DND-41 (cell line): Measurements from ENCODE around the gene PRICKLE2.

ENCODE experiments used
- CTCF ChIP-seq: IDR thresholded peaks from 2 replicates; pipeline ENCODE4 v1.5.1; 2012; ENCODE audit warnings: borderline replicate concordance, low read length, moderate library complexity, mild to moderate bottlenecking; ENCODE audit not compliant: poor library complexity, severe bottlenecking; ENCODE audit errors: extremely low read depth
- EZH2 ChIP-seq: IDR thresholded peaks from 3 replicates; pipeline ENCODE4 v1.6.1; 2012; ENCODE audit warnings: borderline replicate concordance, low read depth, mild to moderate bottlenecking, moderate library complexity, low read length, inconsistent platforms; ENCODE audit not compliant: severe bottlenecking

- TF ChIP-seq CTCF = no peak
- no peak for TF ChIP-seq EZH2
These were observed 15.7 kb upstream of the PRICKLE2 start for GRCh38 chr3:64240959-64241358.
